AG08396 (cell line): ENCODE measurements around the gene KIF16B.
"Not testable (repeated sequence)": the region's sequence is repeated elsewhere in the genome, so short reads cannot be mapped to it uniquely, and the experiment has no call there.

Source experiments
- DNase-seq: peaks from one replicate; pipeline ENCODE4 v3.0.0; 2012; ENCODE audit warnings: low spot score, mixed read lengths

Gene KIF16B

GRCh38 chr20:16519673-16520072, 53.6 kb downstream of the KIF16B start:
- not testable (repeated sequence) for DNase-seq

GRCh38 chr20:16518784-16519084, 54.5 kb downstream of the KIF16B start:
- no peak for DNase-seq

DNA sequence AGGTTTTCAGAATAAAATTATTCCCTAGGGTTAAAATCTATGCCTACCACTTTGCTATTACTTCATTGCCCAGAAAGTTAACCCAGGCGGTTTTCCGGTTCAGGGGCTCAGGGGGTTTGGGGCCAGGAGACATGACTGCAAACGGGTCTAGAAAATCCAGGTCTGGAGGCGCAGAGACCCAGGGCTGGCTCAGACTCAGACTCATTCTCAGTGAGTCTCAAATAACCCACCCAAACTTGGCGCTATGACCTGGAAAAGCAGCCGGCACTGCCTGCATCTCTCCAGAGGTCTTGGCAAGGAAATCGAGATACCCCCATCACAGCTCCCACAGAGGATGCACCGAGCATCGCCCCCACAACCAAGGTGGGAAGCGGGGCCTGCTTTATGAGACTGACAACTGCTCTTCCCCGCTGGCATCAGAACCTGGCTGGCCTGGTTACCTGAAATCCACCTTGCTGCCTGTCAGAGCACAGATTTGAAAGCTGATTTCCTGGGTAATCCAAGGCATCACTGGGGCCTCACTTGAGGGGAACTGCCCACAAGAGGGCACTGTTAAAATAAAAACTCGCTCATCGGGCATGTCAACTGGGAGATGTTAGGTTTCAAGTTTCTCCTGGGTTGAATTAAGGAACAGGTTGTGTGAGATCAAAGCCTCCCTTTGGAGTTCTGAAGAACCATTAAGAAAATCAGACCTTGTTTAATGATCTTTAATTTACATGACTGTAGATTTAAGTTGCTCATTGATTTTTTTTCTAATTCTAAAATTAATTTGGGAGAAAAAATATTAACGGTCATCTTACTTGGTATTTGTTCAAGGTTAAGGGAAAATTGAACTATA, 55.1 kb downstream of the KIF16B start:
- peak; percentile 67 for DNase-seq

DNA sequence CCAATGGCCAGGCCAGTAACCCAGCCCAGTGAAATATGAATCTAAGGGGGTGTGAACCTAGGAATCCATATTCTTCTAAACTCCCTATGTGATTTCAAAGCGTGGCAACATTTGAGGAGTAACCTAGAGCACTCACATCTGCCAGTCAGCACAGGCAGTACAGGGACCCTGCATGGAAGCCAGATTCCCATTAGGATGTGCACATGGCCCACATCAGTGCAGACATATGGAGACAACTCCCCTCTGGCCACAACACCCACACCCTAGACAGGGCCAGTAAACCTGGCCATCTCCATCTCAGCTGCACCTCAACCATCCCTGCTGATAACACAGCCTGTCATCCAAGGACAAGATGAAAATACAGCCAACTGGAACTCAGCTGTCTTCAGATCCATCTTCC, 56.5 kb downstream of the KIF16B start:
- DNase-seq: no peak

DNA sequence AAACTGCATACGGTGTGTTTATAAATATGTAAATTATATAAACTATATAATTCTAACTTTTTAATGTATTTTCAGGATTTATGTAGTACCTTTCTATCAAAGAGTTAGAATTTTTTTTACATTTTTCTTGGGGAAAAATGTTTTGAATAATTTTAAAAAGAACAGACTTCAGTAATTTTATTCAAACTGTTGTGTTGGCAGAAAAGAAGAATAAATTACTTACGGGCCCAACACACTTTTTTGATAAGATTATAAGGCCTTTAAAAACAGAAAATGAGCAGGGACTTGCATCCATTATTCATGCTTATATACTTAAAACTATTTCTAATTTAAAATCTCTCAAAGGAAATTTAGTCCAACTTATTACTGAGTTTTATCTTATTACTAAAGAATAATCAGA, 58.2 kb downstream of the KIF16B start:
- DNase-seq: no peak

DNA sequence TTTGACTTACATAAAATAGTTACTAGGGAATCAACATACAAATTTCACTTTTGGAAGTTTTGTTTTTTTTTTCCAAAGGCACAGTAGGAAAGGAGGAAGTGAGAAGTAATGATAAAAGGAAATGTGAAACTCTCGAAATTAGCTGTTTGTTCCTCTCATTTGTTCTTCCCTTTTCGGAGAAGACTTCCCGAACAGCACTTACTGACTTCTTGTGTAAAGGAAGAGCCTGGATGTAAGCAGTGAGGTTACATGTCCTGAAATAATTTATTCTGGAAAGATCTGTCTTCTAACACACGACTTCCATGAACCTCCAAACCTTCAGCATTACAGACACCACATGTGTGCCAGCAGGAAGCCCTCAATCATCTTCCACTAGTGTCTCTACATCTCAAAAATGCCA, 59.1 kb downstream of the KIF16B start:
- no peak for DNase-seq

GRCh38 chr20:16505894-16506293, 67.4 kb downstream of the KIF16B start:
- no peak for DNase-seq

DNA sequence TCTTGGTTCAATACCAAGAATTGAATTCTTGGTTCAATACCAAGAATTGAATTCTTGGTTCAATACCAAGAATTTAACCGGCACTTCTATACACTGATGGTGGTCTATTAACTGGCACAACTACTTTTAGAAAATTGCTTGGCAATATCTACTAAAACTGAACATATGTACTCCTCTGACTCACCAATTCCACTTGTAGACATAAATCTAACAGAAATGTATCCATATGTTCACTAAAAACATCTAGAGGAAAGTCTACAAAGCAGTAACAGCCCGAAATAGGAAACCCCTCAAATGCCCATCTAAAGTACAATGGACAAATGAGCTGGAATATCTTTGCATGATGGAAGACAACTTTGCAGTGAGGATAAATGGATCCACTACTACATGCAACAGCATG, 71.9 kb downstream of the KIF16B start:
- no peak for DNase-seq

- DNase-seq: no peak
These were observed 73.1 kb downstream of the KIF16B start for GRCh38 chr20:16500197-16500596.

DNA sequence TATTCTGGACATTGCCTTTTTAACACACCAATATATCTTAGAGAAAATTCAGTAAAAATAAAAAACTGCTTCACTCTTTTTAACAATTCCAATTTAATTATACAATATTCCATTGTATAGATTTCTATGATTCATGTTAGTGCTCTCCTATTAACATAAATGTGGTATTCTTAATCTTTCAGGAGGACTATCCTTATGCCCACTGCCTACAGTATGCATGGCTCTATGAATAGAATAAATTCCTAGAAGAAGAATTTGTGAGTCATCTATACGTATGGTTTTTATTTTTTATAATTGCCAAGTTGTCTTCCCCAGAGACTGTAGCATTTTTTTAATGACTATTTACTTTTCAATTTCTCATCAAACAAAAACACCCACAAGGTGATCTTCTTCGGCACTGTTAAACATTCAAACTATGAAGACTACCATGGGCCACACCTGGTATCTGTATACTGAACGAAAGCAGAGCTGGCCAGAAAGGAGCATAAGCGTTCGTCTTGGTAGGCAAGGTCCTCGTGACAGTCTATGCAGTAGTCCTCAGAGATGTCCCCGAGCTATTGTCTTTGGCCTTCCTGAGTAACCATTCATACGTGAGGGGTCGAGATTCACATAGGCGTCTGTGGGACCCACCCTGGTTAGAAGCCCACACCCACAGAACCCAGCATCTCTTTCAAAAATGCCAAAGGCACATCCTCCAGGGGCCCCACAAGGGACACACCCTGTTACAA, 74.6 kb downstream of the KIF16B start:
- no peak for DNase-seq

DNA sequence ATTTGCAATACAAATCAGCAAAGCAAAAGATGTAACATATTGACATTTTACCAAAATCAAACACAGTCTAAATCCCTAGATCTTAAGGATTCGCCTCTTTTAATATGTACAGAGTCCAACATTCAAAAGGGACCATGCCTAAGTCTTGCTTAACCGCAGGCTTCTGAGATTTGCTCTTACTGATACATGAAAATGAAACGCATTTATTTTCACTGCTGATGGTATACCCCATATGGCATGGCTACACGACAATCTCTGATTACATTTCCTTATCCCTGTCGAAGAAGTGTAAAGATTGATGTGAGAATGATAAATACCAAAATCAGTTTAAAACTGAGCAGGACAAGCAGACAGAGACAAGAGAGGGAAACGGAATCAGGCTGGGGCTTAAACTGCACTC, 75.4 kb downstream of the KIF16B start:
- DNase-seq: no peak

- no peak for DNase-seq
These were observed 79.8 kb downstream of the KIF16B start for GRCh38 chr20:16493486-16493885.

- DNase-seq: peak; percentile 9
These were observed 81.8 kb downstream of the KIF16B start for GRCh38 chr20:16491294-16491905.

- DNase-seq: no peak
These were observed 82.6 kb downstream of the KIF16B start for GRCh38 chr20:16490696-16491095.

GRCh38 chr20:16488616-16489015, 84.6 kb downstream of the KIF16B start:
- DNase-seq: no peak

- no peak for DNase-seq
These were observed 85.2 kb downstream of the KIF16B start for GRCh38 chr20:16488086-16488485.

DNA sequence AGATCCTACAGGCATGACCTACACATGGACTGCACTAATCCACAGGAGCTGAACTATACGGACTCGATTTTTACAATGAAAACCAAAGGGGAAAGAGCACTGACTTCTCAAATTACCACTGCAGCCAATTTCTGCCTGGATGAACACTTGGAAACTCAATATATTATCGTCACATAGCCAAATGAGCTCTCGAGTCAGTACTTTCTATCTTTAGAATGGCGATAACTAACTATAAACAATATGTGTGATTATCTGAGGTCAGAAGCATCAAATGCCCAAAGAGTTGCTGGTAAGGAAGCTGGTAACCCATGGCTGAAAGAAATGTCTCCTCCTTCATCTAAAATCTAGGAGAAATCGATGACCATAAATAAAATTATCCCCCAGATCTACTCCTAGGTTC, 86.7 kb downstream of the KIF16B start:
- no peak for DNase-seq

DNA sequence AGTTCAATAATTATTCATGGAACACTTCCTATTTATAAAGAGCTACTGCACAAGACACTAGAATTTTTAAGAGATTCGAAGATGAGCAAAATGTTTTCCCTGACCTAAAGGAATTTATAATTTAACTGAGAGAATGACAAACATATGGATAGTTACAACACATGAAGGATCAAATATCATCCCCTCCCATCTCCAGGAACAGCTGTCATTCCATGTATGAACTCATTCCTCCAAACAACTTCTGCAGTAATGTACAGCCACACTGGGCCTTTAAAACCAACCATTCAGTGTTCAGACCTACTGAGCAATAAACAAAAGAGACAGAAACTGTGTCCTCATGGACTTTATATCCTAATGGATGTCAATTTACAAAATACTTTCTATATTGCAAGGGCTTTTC, 87.8 kb downstream of the KIF16B start:
- DNase-seq: no peak

DNA sequence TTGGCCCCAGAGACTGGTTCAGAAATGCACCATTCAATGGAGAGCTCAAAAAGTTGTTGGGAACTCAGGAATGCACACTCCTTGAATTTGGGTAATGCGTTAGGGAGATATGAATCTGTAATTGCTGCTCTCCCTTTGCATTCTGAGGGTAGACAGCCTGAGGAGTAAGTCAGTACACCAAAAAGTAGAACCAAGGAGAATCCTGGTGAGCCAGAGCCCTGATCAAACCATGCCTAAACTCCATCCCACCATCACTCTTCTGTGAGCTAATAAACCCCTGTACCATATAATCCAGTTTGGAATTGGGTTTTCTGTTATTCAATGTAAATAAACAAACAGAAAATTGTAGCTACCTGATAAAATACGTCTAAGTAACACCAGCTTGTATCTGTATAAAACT, 90.2 kb downstream of the KIF16B start:
- DNase-seq: no peak

DNA sequence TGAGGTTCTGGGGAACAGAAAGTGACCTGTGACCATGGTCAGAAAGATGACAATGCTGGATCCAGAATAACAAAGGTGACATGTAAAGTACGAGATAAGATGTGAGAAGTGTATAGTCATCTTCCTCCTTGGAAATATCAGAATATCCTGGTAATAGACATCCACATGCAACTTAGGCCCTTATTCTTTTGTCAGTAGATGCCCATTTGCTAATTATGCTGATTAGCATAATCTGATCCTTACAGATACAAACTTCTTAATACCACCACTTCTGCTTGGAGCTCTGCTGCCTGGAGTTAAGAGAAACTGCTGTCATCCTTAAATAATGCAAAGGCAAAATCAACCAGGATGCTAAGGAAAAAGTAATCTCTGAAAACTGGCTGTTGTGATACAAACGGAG, 91.3 kb downstream of the KIF16B start:
- no peak for DNase-seq

DNA sequence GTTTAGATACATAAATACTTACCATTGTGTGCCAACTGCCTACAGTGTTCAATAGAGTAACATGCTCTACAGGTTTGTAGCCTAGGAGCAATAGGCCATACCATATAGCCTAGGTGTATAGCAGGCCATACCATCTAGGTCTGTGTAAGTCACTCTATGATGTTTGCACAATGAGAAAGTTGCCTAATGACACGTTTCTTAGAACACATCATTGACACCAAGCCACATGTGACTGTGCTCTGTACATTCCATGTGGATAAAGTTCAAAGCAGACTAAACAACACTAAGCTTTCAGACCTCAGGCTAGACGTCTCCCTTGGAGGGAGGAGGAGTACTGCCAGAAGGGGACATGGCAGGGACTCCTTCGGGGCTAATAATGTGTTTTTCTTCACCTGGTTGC, 93.6 kb downstream of the KIF16B start:
- peak; percentile 8 for DNase-seq

DNA sequence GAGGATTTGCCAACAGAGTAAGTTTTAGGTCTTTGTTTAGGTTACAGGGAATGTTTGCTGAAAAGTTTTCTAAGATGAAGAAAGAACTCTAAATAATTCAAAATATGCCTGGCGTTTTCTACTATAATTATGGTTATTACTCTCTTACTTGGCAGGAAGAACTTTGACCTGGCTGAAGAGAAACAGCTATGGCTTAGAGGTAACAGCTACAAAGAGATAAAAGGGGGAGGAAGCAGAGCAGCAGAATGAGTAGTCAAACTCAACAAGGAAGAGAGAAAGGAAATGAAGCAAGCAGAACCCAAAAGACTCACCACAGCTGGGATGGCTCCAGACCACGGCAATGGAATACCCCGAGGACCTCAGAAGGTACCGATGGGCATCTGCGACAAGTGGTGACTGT, 95.6 kb downstream of the KIF16B start:
- peak; percentile 5 for DNase-seq

- peak; percentile 42 for DNase-seq
These were observed 97.2 kb downstream of the KIF16B start for GRCh38 chr20:16476032-16476431.
